ENCODE results near the gene GULP1.

DNA sequence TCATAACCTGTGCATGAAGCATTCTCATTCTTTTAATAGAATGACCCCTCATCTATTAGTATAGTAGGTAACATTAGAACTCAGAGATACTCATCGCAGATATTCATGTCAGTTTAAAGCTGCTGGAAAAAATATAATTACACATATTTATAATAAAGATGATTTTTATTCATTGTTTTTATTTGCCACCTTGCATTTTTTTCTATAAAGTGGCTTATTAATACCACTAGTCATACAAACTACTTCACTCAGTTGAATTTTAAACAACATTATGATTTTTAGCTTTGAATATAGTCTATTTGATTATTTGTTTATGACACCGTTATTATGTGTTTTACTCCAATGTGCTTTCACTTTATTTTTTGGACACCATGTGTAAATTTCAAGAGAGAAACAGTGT, 23.9 kb upstream of the GULP1 start:
- TF ChIP-seq POLR2A (IDR thresholded peaks at IDR 0.05) = no peak
- TF ChIP-seq, protein P1, sequence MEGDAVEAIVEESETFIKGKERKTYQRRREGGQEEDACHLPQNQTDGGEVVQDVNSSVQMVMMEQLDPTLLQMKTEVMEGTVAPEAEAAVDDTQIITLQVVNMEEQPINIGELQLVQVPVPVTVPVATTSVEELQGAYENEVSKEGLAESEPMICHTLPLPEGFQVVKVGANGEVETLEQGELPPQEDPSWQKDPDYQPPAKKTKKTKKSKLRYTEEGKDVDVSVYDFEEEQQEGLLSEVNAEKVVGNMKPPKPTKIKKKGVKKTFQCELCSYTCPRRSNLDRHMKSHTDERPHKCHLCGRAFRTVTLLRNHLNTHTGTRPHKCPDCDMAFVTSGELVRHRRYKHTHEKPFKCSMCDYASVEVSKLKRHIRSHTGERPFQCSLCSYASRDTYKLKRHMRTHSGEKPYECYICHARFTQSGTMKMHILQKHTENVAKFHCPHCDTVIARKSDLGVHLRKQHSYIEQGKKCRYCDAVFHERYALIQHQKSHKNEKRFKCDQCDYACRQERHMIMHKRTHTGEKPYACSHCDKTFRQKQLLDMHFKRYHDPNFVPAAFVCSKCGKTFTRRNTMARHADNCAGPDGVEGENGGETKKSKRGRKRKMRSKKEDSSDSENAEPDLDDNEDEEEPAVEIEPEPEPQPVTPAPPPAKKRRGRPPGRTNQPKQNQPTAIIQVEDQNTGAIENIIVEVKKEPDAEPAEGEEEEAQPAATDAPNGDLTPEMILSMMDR (IDR thresholded peaks at IDR 0.05) = no peak

All from adrenal gland (tissue), 5 donors.